H1 (cell line): Measurements from ENCODE around the gene ARL2. TPM values are rescaled to one million over a fixed set of nuclear protein-coding genes. Genes with fewer than 3 reads are reported as not detected.

Experiments used
- CTCF ChIA-PET: fragments of 300-600 bp; sonication (Branson Sonifier 250); formaldehyde crosslinking; loops from one replicate; lab custom pipeline; 2021; ENCODE audit not compliant: partially characterized antibody; lab: Charles Lee
- POLR2A ChIA-PET: fragments of 300-600 bp; sonication (Branson Sonifier 250); formaldehyde crosslinking; loops from one replicate; lab custom pipeline; 2021; ENCODE audit warnings: inconsistent platforms; ENCODE audit not compliant: partially characterized antibody; lab: Charles Lee
- DNase-seq, 2 experiments: peaks; one replicate each; pipeline versions ENCODE4 v3.0.0 to v3.0.0-alpha.2; 2010 to 2022; ENCODE audit warnings: low spot score in 2 of 2, low read depth in 1 of 2, mixed read lengths in 1 of 2
- FAIRE-seq: peaks from 2 replicates; lab custom pipeline; 2011; peaks lifted over from hg19 to GRCh38; lab: Jason Lieb, UNC
- H2AFZ ChIP-seq: 2 replicates; pipeline ENCODE4 v1.8.1; 2012; ENCODE audit warnings: low read length, inconsistent platforms
- H2AK5ac ChIP-seq: 2 replicates; pipeline ENCODE4 v1.6.1; 2013; ENCODE audit warnings: low read depth, low read length
- H2BK120ac ChIP-seq: replicated peaks from 2 replicates; pipeline ENCODE3; 2013; ENCODE audit warnings: low read depth, low read length, inconsistent platforms
- H2BK12ac ChIP-seq: 2 replicates; pipeline ENCODE4 v1.6.1; 2013; ENCODE audit warnings: low read depth, low read length
- H2BK15ac ChIP-seq: 2 replicates; pipeline ENCODE4 v1.6.1; 2013; ENCODE audit warnings: low read length
- H2BK20ac ChIP-seq: 2 replicates; pipeline ENCODE4 v1.6.1; 2013; ENCODE audit warnings: low read length
- H2BK5ac ChIP-seq: 2 replicates; pipeline ENCODE4 v1.6.1; 2013; ENCODE audit warnings: low read depth, low read length
- H3K14ac ChIP-seq: 2 replicates; pipeline ENCODE4 v1.6.1; 2013; ENCODE audit warnings: inconsistent platforms; ENCODE audit not compliant: insufficient read length
- H3K18ac ChIP-seq: 2 replicates; pipeline ENCODE4 v1.6.1; 2013; ENCODE audit warnings: low read length; ENCODE audit errors: extremely low read depth
- H3K23ac ChIP-seq: 2 replicates; pipeline ENCODE4 v1.6.1; 2013; ENCODE audit warnings: inconsistent platforms; ENCODE audit not compliant: insufficient read length
- H3K23me2 ChIP-seq: 2 replicates; pipeline ENCODE4 v1.6.1; 2013; ENCODE audit warnings: low read depth, low read length
- H3K27ac ChIP-seq: 2 replicates; pipeline ENCODE4 v1.6.1; 2011; ENCODE audit warnings: low read depth, low read length, inconsistent platforms
- H3K27me3 ChIP-seq, 4 experiments: replicated peaks in 1 of 4; 1 replicate in 1 of 4; 2 replicates in 3 of 4; pipeline versions ENCODE4 v1.6.1 to v1.8.1; 2011 to 2013; ENCODE audit warnings: low read length in 3 of 4, mild to moderate bottlenecking in 3 of 4, inconsistent platforms in 2 of 4, mixed read lengths in 2 of 4, moderate library complexity in 1 of 4; ENCODE audit not compliant: control insufficient read depth in 3 of 4, insufficient read depth in 3 of 4; ENCODE audit errors: extremely low read depth in 1 of 4
- H3K36me3 ChIP-seq, 4 experiments: 2 replicates each; pipeline versions ENCODE4 v1.6.1 to v1.8.1; 2011 to 2013; ENCODE audit warnings: mild to moderate bottlenecking in 4 of 4, low read length in 3 of 4, moderate library complexity in 2 of 4, control low read depth in 1 of 4, inconsistent platforms in 1 of 4; ENCODE audit not compliant: insufficient read depth in 4 of 4, control insufficient read depth in 2 of 4
- H3K4ac ChIP-seq: replicated peaks from 2 replicates; pipeline ENCODE3; 2013; ENCODE audit warnings: low read length, low read depth, mixed read lengths, inconsistent platforms; ENCODE audit not compliant: insufficient read length
- H3K4me1 ChIP-seq, 4 experiments: replicated peaks in 1 of 4; 1 replicate in 1 of 4; 2 replicates in 3 of 4; pipeline versions ENCODE4 v1.6.1 to v1.8.1; 2011 to 2013; ENCODE audit warnings: low read length in 3 of 4, inconsistent platforms in 2 of 4, mixed read lengths in 1 of 4; ENCODE audit not compliant: insufficient read depth in 4 of 4, control insufficient read depth in 3 of 4
- H3K4me2 ChIP-seq, 2 experiments: 2 replicates each; pipeline versions ENCODE4 v1.6.1 to v1.8.1; 2011 to 2013; ENCODE audit warnings: low read depth in 2 of 2, low read length in 2 of 2, control low read depth in 1 of 2, inconsistent platforms in 1 of 2, mild to moderate bottlenecking in 1 of 2; ENCODE audit not compliant: insufficient read depth in 1 of 2
- H3K4me3 ChIP-seq, 4 experiments: fragments of 200-600, 300-600 bp in 1 of 4; sonication (generic), shearing (Covaris generic), sonication (Bioruptor Twin) in 1 of 4; 2 replicates each; pipeline versions ENCODE4 v1.5.1 to v1.8.1; 2011 to 2016; ENCODE audit warnings: low read length in 4 of 4, low read depth in 3 of 4, control low read depth in 2 of 4, inconsistent platforms in 2 of 4, mild to moderate bottlenecking in 2 of 4, mixed read lengths in 1 of 4, moderate library complexity in 1 of 4; ENCODE audit not compliant: insufficient read depth in 2 of 4; ENCODE audit errors: extremely low read depth in 1 of 4
- H3K56ac ChIP-seq: replicated peaks from 2 replicates; pipeline ENCODE3; 2013; ENCODE audit warnings: low read depth, mild to moderate bottlenecking, mixed read lengths, low read length, inconsistent platforms; ENCODE audit not compliant: insufficient read length
- H3K79me1 ChIP-seq: 2 replicates; pipeline ENCODE4 v1.6.1; 2013; ENCODE audit warnings: low read depth, low read length, control low read depth
- H3K79me2 ChIP-seq, 2 experiments: 2 replicates each; pipeline versions ENCODE4 v1.6.1 to v1.8.1; 2012 to 2013; ENCODE audit warnings: low read length in 2 of 2, mild to moderate bottlenecking in 2 of 2, inconsistent platforms in 1 of 2; ENCODE audit not compliant: insufficient read depth in 2 of 2, control insufficient read depth in 1 of 2
- H3K9ac ChIP-seq, 4 experiments: replicated peaks in 1 of 4; 1 replicate in 1 of 4; 2 replicates in 3 of 4; pipeline versions ENCODE4 v1.6.1 to v1.8.1; 2011 to 2013; ENCODE audit warnings: low read depth in 3 of 4, low read length in 3 of 4, control low read depth in 2 of 4, mild to moderate bottlenecking in 2 of 4, moderate library complexity in 2 of 4, inconsistent platforms in 1 of 4; ENCODE audit errors: extremely low read depth in 1 of 4
- H3K9me3 ChIP-seq, 2 experiments: 2 replicates each; pipeline versions ENCODE4 v1.6.1 to v1.8.1; 2012 to 2013; ENCODE audit warnings: mild to moderate bottlenecking in 2 of 2, moderate library complexity in 2 of 2, control low read depth in 1 of 2, inconsistent platforms in 1 of 2, low read depth in 1 of 2, low read length in 1 of 2, mixed read lengths in 1 of 2; ENCODE audit not compliant: insufficient read depth in 2 of 2
- H4K20me1 ChIP-seq, 2 experiments: replicated peaks in 1 of 2; 2 replicates each; pipeline versions ENCODE3 to v1.8.1; 2011 to 2013; ENCODE audit warnings: inconsistent platforms in 2 of 2, low read length in 2 of 2, mild to moderate bottlenecking in 1 of 2; ENCODE audit not compliant: insufficient read depth in 2 of 2, control insufficient read depth in 1 of 2
- H4K5ac ChIP-seq: 2 replicates; pipeline ENCODE4 v1.6.1; 2013; ENCODE audit warnings: low read length, low read depth, mixed read lengths, inconsistent platforms; ENCODE audit not compliant: insufficient read length
- H4K8ac ChIP-seq: 2 replicates; pipeline ENCODE4 v1.8.0; 2013; ENCODE audit warnings: mild to moderate bottlenecking, moderate library complexity, low read length, inconsistent platforms; ENCODE audit not compliant: insufficient read depth; ENCODE audit errors: extremely low read depth
- H4K91ac ChIP-seq: replicated peaks from 2 replicates; pipeline ENCODE3; 2013; ENCODE audit warnings: low read length, mixed read lengths, inconsistent platforms; ENCODE audit not compliant: insufficient read length
- CBX5 ChIP-seq: fragments of 300-800, 300-1000 bp; sonication (generic); IDR thresholded peaks from 2 replicates; pipeline ENCODE4 v1.7.1; 2016; ENCODE audit warnings: antibody characterized with exemption, low read length, low read depth
- EP300 ChIP-seq, 2 experiments: IDR thresholded peaks; 1 replicate in 1 of 2; 2 replicates in 1 of 2; pipeline ENCODE4 v1.6.1; 2011 to 2012; ENCODE audit warnings: low read depth in 2 of 2, low read length in 2 of 2, mild to moderate bottlenecking in 2 of 2, borderline replicate concordance in 1 of 2, inconsistent platforms in 1 of 2, moderate library complexity in 1 of 2
- KDM1A ChIP-seq: fragments of 200-600, 300-600 bp; sonication (generic); IDR thresholded peaks from 2 replicates; pipeline ENCODE4 v1.7.1; 2016; ENCODE audit warnings: mild to moderate bottlenecking, low read length, borderline replicate concordance
- KDM4A ChIP-seq: IDR thresholded peaks from one replicate; pipeline ENCODE4 v1.7.1; 2012; ENCODE audit warnings: low read depth, mild to moderate bottlenecking, moderate library complexity, low read length, inconsistent platforms; ENCODE audit not compliant: severe bottlenecking
- RAD21 ChIP-seq, 2 experiments: IDR thresholded peaks in 1 of 2; conservative IDR thresholded peaks in 1 of 2; 2 replicates each; pipeline ENCODE4 v1.6.1; 2011; ENCODE audit warnings: low read depth in 2 of 2, low read length in 2 of 2, improper control_type of control experiment in 1 of 2, inconsistent platforms in 1 of 2, mild to moderate bottlenecking in 1 of 2, moderate library complexity in 1 of 2
- SIRT6 ChIP-seq: IDR thresholded peaks from one replicate; pipeline ENCODE4 v1.7.1; 2012; ENCODE audit warnings: low read length, inconsistent platforms
- WGBS, 2 experiments: shearing (Covaris generic) in 1 of 2; methylation state at CpG; one replicate each; pipeline versions ENCODE4 v1.1.6 to v1.1.7; 2013 to 2015; ENCODE audit warnings: low lambda C conversion rate in 2 of 2, mixed read lengths in 2 of 2, inconsistent platforms in 1 of 2, low coverage in 1 of 2, missing lambda C conversion rate in 1 of 2; ENCODE audit not compliant: insufficient replicate concordance in 2 of 2, insufficient coverage in 1 of 2, insufficient read length in 1 of 2; ENCODE audit errors: extremely low coverage in 1 of 2, missing lambda C conversion rate in 1 of 2; 5-methylcytosine and 5-hydroxymethylcytosine counted together
- polyA plus RNA-seq, 7 experiments: library from polyadenylated mRNA; depleted of rRNA in 3 of 7; stranded (reverse) in 5 of 7; unstranded in 2 of 7; fragments of >200 nt in 5 of 7; fragments of 200-250 nt in 2 of 7; gene quantifications; 1 replicate in 5 of 7; 2 replicates in 1 of 7; 4 replicates in 1 of 7; pipeline versions ENCODE4 v1.2.1 to v1.2.3, GENCODE V29; 2011 to 2013; ENCODE audit warnings: missing spikeins in 2 of 7, mixed read lengths in 2 of 7
- total RNA-seq: library from RNA; stranded (reverse); fragmentation: NEBNext Ultra II Directional; extraction: Animal tissue kit (Norgen Biotek cat#: 25700); gene quantifications from 2 replicates; pipeline ENCODE4 v1.2.1, GENCODE V29; 2021
- TF ChIP-seq, protein P1 (sequence below): IDR thresholded peaks from 2 replicates; pipeline ENCODE4 v1.6.1; 2011; ENCODE audit warnings: low read depth, mild to moderate bottlenecking, low read length; ENCODE audit not compliant: insufficient read depth

ARL2 gene
- total and polyA plus RNA-seq, 2 of the 8 experiments (the other 6 are each of a cell fraction or from before 2014, with no cell fraction given): 186 to 535 TPM

DNA sequence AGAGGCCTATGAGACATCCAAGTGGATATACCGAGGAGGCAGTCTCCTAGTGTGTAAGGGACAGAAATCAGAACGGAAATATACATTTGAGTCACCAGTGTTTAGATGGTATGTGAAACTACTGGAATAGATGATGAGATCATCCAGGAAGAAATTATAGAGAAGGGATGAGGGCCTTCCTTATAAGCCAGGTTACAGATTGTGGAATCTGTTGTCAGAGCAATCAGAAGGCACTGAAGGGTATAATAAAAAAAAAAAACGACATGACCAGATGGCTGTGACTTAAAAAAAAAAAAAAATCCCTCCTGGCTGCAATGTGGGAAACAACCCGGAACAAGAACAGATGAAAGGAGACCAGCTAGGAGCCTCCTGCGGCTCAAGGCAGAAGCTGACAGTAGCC lies 44.8 kb upstream of the ARL2 start:
- Histone ChIP-seq H3K4ac (no peak overlapping the region), H3K56ac (no peak overlapping the region), H3K18ac (no peak overlapping the region), H2BK5ac (no peak overlapping the region), H3K9me3 (peaks cover 0 to 4% of the 10 kb centered on the region in 2 experiments; a peak in 1 of 4 replicates), H2AFZ (no peak overlapping the region), H4K91ac (no peak overlapping the region), H4K20me1 (no peaks in the 10 kb centered on the region), H3K4me3 (no peak overlapping the region), H3K79me1 (no peaks in the 10 kb centered on the region), H3K4me2 (no peak overlapping the region), H4K8ac (no peak overlapping the region), H2BK15ac (no peak overlapping the region), H3K36me3 (no peaks in the 10 kb centered on the region), H2BK120ac (no peak overlapping the region), H2BK20ac (no peak overlapping the region), H3K14ac (no peak overlapping the region), H3K23me2 (no peaks in the 10 kb centered on the region), H3K4me1 (no peaks in the 10 kb centered on the region), H4K5ac (no peak overlapping the region), H2BK12ac (no peak overlapping the region), H3K23ac (no peak overlapping the region), H3K79me2 (no peaks in the 10 kb centered on the region), H3K9ac (no peak overlapping the region), H2AK5ac (no peak overlapping the region), H3K27ac (no peak overlapping the region), H3K27me3 (peaks cover 0 to 12% (median 7%) of the 10 kb centered on the region in 4 experiments; a peak in 5 of 7 replicates)
- FAIRE-seq: no peak
- DNase-seq: no peak
- 78% methylated on average over 5 of the region's 5 CpGs; no CpG with 5 or more reads in 1 of the 2 experiments for WGBS, 2 experiments
- no peak for TF ChIP-seq KDM4A
- no peak for TF ChIP-seq EP300 (IDR thresholded peaks at IDR 0.05; ENCODE audit: borderline replicate concordance in 1 of 2, low read depth in 2 of 2, low read length in 2 of 2)
- no peak for TF ChIP-seq RAD21 (IDR thresholded peaks at IDR 0.05 in 1 of 2, conservative IDR thresholded peaks at IDR 0.05 in 1 of 2; ENCODE audit: low read depth in 2 of 2, low read length in 2 of 2)
- TF ChIP-seq, protein P1, sequence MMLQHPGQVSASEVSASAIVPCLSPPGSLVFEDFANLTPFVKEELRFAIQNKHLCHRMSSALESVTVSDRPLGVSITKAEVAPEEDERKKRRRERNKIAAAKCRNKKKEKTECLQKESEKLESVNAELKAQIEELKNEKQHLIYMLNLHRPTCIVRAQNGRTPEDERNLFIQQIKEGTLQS: no peak
- TF ChIP-seq KDM1A: no peak
- no peak for TF ChIP-seq CBX5
- TF ChIP-seq SIRT6: no peak
- ChIA-PET CTCF (interaction anchor here (0.6 to 1.0 kb wide), 3 partner anchors 28 to 1131 kb away, joined by 3 read pairs; partner anchors contain the start of gene BATF2), POLR2A (interaction anchor here (0.6 kb wide), 1 partner anchor 36 kb away, joined by 4 read pairs; no protein-coding TSS in a partner anchor)
